GM12878 (cell line): ENCODE measurements around the gene HAPLN2.

ENCODE experiments used
- MYC ChIP-seq: IDR thresholded peaks from 2 replicates; pipeline ENCODE4 v1.6.1; 2011; ENCODE audit warnings: mild to moderate bottlenecking, low read length, moderate library complexity, inconsistent platforms; ENCODE audit not compliant: insufficient read depth, insufficient replicate concordance, insufficient read length, severe bottlenecking
- POLR2A ChIP-seq: IDR thresholded peaks from 2 replicates; pipeline ENCODE4 v1.6.1; 2011; ENCODE audit warnings: low read depth, mild to moderate bottlenecking, low read length
- POLR2AphosphoS2 ChIP-seq: IDR thresholded peaks from 2 replicates; pipeline ENCODE4 v1.6.1; 2011; ENCODE audit warnings: low read depth, mild to moderate bottlenecking, low read length, improper control_type of control experiment, moderate library complexity
- RELA ChIP-seq: fragments of 450-650 bp; IDR thresholded peaks from 2 replicates; pipeline ENCODE4 v1.8.0; 2014; ENCODE audit warnings: borderline replicate concordance; ENCODE audit not compliant: partially characterized antibody
- SIX5 ChIP-seq: IDR thresholded peaks from 2 replicates; pipeline ENCODE4 v1.6.1; 2011; ENCODE audit warnings: mild to moderate bottlenecking, low read depth, low read length, moderate library complexity; ENCODE audit not compliant: severe bottlenecking
- SUZ12 ChIP-seq: fragments of 200-600 bp; sonication (generic); IDR thresholded peaks from one replicate; pipeline ENCODE4 v1.6.1; 2018; ENCODE audit warnings: antibody characterized with exemption, mild to moderate bottlenecking; ENCODE audit not compliant: unreplicated experiment
- TARDBP ChIP-seq: IDR thresholded peaks from 2 replicates; pipeline ENCODE4 v1.6.1; 2016; ENCODE audit warnings: borderline replicate concordance
- ZSCAN29 ChIP-seq: fragments of 450-650 bp; IDR thresholded peaks from 2 replicates; pipeline ENCODE4 v1.6.1; 2017; ENCODE audit warnings: mild to moderate bottlenecking, moderate library complexity

- TF ChIP-seq MYC, result no peak
- TF ChIP-seq SIX5, result no peak
- no peak for TF ChIP-seq POLR2A
- TF ChIP-seq SUZ12, result no peak
- no peak for TF ChIP-seq ZSCAN29
- TF ChIP-seq RELA, result no peak
- no peak for TF ChIP-seq POLR2AphosphoS2
- TF ChIP-seq TARDBP, result no peak
Measured at GRCh38 chr1:156655904-156656516, 36.8 kb downstream of the HAPLN2 start.
